ENCODE measurements around the gene ANKRD12. TPM values are rescaled to one million over a fixed set of nuclear protein-coding genes. Genes with fewer than 3 reads are reported as not detected.

Gene ANKRD12
- total and polyA plus RNA-seq, 11 donors = 7.7 to 70.9 (median 52.0) TPM

DNA sequence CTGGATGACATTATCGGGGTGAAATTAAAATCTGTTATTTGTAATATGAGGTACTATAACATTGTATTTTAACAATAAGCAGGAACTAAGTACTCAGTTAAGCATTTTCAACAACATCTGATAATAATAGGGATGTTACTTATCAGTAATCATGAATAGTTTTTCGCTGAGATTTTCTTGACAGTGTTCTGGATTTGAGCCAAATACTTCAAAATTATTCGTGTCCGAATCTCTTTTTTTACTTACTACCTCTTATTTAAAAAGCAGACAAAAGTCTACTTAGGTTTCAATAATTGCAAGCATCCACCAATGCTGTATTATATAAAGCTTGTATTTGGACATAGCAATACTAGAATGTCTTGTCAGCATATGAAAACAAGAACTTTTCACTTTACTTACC lies 6.4 kb upstream of the ANKRD12 start:
- intact Hi-C loops (cut with DNase I) = no loop called here
- H3K36me3 ChIP-seq = peaks cover 0 to 100% (median 92%) of the 10 kb centered on the region in 9 donors

DNA sequence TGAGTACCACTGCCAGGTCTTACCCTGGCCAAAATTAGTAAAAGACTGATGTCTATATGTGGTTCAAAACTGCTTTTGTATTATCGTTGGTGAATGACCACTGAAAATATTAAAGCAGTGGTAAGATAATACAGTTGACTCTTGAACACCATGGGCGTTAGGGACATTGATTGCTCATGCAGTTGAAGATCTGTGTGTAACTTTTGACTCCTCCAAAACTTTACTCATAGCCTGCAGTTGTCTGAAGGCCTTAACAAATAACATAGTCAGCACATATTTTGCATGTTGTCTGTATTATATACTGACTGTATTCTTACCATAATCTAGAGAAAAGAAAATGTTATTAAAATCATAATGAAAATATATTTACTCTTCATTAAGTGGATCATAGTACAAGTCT lies 5.8 kb upstream of the ANKRD12 start:
- no peak for ATAC-seq
- peak overlapping the region in 1 of 12 donors; percentile 23 for H3K27ac ChIP-seq

More for the DNA sequence above, 6.4 kb upstream of the ANKRD12 start:
- Histone ChIP-seq H3K9me3 (no peaks in the 10 kb centered on the region), H3K27ac (no peak overlapping the region), H3K27me3 (no peaks in the 10 kb centered on the region), H3K4me1 (peaks cover 0 to 42% (median 22%) of the 10 kb centered on the region in 12 donors), H3K4me3 (no peak overlapping the region)
- DNase-seq = no peak
- ATAC-seq = no peak
- WGBS, 4 donors = 70 to 83% (median 76%) methylated on average over 4 of the region's 4 CpGs
- no peak for TF ChIP-seq POLR2A (IDR thresholded peaks at IDR 0.05)
- TF ChIP-seq, protein P1, sequence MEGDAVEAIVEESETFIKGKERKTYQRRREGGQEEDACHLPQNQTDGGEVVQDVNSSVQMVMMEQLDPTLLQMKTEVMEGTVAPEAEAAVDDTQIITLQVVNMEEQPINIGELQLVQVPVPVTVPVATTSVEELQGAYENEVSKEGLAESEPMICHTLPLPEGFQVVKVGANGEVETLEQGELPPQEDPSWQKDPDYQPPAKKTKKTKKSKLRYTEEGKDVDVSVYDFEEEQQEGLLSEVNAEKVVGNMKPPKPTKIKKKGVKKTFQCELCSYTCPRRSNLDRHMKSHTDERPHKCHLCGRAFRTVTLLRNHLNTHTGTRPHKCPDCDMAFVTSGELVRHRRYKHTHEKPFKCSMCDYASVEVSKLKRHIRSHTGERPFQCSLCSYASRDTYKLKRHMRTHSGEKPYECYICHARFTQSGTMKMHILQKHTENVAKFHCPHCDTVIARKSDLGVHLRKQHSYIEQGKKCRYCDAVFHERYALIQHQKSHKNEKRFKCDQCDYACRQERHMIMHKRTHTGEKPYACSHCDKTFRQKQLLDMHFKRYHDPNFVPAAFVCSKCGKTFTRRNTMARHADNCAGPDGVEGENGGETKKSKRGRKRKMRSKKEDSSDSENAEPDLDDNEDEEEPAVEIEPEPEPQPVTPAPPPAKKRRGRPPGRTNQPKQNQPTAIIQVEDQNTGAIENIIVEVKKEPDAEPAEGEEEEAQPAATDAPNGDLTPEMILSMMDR (IDR thresholded peaks at IDR 0.05) = no peak

DNA sequence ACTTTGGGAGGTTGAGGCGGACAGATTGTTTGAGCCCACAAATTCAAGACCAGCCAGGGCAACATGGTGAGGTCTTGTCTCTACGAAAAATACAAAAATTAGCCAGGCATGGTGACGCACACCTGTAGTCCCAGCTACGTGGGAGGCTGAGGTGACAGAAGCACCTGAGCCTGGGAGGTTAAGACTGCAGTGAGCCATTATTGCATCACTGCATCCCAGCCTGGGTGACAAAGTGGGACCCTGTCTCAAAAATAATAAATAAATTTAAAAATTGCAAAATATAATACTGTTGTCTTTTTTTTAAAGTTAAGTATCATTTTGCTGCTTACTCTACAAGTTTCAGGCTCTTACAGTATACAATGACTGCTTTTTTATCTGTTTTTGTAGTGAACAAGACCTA lies 4.0 kb upstream of the ANKRD12 start:
- DNase-seq (no peak), ATAC-seq (no peak)
- WGBS, 4 donors = 94 to 97% (median 96%) methylated on average over 4 of the region's 4 CpGs
- Histone ChIP-seq H3K4me3 (no peak overlapping the region), H3K4me1 (peaks cover 0 to 29% (median 13%) of the 10 kb centered on the region in 12 donors), H3K27ac (no peak overlapping the region), H3K36me3 (peaks cover 0 to 77% (median 68%) of the 10 kb centered on the region in 9 donors), H3K27me3 (no peaks in the 10 kb centered on the region), H3K9me3 (no peaks in the 10 kb centered on the region)
- intact Hi-C loops (cut with DNase I) = no loop called here
- TF ChIP-seq, protein P1 (IDR thresholded peaks at IDR 0.05) = no peak
- TF ChIP-seq POLR2A (IDR thresholded peaks at IDR 0.05) = no peak

More for the DNA sequence above, 5.8 kb upstream of the ANKRD12 start:
- peaks cover 0 to 44% (median 23%) of the 10 kb centered on the region in 12 donors for H3K4me1 ChIP-seq
- no peak overlapping the region for H3K4me3 ChIP-seq
- H3K36me3 ChIP-seq = peaks cover 0 to 96% (median 87%) of the 10 kb centered on the region in 9 donors
- 48 to 55% (median 50%) methylated on average over 2 of the region's 2 CpGs for WGBS, 4 donors
- TF ChIP-seq POLR2A (IDR thresholded peaks at IDR 0.05) = no peak
- TF ChIP-seq, protein P1 (IDR thresholded peaks at IDR 0.05) = no peak
- no peaks in the 10 kb centered on the region for H3K9me3 ChIP-seq
- intact Hi-C loops (cut with DNase I) = no loop called here
- DNase-seq = no peak
- no peaks in the 10 kb centered on the region for H3K27me3 ChIP-seq

DNA sequence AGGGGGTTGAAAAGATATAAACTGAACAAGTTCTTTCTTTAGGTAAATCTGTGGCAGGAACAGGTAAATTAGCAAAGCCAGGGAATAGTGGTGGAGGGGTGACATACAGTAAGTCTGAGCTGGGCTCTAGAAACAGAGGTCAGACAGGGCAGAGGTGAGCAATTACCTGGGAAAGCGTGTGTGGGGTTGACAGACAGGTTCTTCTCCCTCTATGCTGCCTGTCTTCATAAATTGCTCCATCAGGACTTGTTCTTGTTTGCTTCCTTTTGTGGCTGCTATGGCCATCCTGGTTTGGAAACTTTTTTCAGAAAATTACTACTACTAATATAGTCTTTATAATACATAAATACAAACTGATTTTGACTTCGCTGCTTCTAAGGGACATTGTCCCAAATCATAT lies 3.4 kb upstream of the ANKRD12 start:
- WGBS, 4 donors = 90 to 95% (median 93%) methylated on average over 2 of the region's 2 CpGs
- intact Hi-C loops (cut with DNase I) = no loop called here
- Histone ChIP-seq H3K9me3 (no peaks in the 10 kb centered on the region), H3K27ac (no peak overlapping the region), H3K4me3 (no peak overlapping the region), H3K27me3 (no peaks in the 10 kb centered on the region), H3K4me1 (peaks cover 0 to 27% (median 13%) of the 10 kb centered on the region in 12 donors), H3K36me3 (peaks cover 0 to 71% (median 63%) of the 10 kb centered on the region in 9 donors)
- no peak for ATAC-seq
- TF ChIP-seq POLR2A (IDR thresholded peaks at IDR 0.05) = no peak
- TF ChIP-seq, protein P1 (IDR thresholded peaks at IDR 0.05) = no peak
- no peak for DNase-seq

Data from heart left ventricle (tissue), 16 donors.